LNCAP (cell line): ENCODE results near the gene PFKFB3.

Experiments
- TF ChIP-seq, protein P1 (sequence below): fragments of 450-650 bp; IDR thresholded peaks from 2 replicates; pipeline ENCODE4 v1.5.1; 2017; ENCODE audit warnings: mild to moderate bottlenecking

The PFKFB3 gene

DNA sequence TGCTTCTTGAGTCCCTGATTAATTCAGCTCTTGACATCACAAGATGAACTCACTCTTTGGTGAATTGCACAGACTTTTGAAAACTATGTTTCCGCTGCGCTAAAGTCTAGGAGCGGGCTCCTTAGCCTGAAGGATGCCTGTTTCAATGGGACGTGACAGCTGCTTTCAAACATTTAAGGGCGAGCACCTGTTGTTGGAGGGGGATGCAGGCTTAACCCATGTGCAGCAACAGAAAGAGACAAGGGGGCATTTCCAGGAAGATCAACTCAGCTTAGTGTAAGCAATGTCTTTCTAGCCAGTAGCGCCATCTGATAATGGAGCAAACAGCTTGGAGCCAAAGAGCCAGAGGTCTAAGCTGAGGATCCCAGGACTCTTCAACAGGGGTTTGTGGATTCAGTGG lies 8.4 kb upstream of the PFKFB3 start:
- TF ChIP-seq, protein P1, sequence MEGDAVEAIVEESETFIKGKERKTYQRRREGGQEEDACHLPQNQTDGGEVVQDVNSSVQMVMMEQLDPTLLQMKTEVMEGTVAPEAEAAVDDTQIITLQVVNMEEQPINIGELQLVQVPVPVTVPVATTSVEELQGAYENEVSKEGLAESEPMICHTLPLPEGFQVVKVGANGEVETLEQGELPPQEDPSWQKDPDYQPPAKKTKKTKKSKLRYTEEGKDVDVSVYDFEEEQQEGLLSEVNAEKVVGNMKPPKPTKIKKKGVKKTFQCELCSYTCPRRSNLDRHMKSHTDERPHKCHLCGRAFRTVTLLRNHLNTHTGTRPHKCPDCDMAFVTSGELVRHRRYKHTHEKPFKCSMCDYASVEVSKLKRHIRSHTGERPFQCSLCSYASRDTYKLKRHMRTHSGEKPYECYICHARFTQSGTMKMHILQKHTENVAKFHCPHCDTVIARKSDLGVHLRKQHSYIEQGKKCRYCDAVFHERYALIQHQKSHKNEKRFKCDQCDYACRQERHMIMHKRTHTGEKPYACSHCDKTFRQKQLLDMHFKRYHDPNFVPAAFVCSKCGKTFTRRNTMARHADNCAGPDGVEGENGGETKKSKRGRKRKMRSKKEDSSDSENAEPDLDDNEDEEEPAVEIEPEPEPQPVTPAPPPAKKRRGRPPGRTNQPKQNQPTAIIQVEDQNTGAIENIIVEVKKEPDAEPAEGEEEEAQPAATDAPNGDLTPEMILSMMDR, result no peak

DNA sequence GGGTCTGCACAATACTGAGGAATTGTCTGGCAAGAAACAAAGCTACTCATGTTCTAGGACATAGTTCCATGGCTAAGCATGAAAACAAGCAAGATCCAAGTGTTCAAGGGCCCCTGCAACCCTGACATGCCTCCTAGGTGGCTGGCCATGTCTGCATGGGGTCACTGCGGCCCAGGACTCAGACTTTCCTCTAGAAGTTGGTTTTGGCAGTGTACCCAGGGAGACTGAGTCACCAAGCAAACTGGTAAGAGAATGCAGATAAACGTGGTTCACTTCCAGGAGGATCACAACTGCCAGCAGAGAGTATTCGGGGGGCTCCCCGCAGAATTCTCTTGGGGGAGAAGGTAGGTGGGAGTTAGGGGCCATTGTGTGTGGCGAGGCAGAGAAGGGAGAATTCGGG lies 7.4 kb upstream of the PFKFB3 start:
- TF ChIP-seq, protein P1, result no peak

DNA sequence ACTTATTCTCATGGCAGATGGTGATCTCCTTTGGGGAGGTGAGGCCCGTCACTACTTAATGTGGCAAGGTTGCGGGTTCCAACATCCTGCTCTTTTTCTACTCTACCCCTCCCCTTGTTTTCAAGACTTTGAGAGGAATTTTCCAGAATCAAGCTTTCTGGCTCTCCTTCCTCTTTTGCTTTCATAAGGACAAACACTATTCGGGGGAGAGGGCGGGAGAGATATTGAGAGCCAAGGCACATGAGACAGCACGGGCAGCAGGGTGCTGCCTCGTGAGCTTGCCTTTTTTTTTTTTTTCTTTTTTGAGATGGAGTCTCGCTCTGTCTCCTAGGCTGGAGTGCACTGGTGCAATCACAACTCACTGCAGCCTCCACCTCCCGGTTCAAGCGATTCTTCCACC lies 6.9 kb upstream of the PFKFB3 start:
- TF ChIP-seq, protein P1, result no peak

DNA sequence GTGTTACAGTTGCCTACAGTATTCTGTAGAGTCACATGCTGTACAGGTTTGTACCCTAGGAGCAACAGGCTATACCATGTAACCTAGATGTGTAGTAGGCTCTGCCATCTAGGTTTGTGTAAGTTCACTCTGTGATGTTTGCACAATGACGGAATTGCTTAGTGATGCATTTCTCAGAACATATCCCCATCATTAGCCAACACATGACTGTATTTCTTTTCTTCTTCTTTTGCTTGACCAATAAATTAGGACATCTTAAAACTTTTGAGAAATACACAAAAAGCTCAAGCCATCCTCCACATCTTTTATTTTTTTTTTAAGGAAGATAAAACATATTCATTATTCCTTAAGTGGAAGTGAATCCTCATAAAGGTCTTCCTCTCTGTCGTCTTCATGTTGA lies 5.4 kb upstream of the PFKFB3 start:
- TF ChIP-seq, protein P1, result no peak

DNA sequence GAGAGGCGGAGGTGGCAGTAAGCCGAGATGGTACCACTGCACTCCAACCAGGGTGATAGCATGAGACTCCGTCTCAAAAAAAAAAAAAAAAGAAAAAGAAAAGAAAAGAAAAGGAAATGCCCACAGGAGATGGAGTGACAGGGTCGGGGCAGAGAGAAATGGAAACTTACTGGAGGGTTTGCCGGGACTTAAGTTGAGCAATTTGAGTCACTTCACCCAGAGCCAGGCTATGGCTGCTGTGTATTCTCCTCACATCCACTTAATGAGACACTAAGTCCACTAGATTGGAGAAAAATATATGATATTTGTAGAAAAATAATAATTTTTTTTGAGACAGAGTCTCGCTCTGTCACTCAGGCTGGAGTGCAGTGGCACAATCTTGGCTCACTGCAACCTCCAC lies 4.6 kb upstream of the PFKFB3 start:
- TF ChIP-seq, protein P1, result no peak

DNA sequence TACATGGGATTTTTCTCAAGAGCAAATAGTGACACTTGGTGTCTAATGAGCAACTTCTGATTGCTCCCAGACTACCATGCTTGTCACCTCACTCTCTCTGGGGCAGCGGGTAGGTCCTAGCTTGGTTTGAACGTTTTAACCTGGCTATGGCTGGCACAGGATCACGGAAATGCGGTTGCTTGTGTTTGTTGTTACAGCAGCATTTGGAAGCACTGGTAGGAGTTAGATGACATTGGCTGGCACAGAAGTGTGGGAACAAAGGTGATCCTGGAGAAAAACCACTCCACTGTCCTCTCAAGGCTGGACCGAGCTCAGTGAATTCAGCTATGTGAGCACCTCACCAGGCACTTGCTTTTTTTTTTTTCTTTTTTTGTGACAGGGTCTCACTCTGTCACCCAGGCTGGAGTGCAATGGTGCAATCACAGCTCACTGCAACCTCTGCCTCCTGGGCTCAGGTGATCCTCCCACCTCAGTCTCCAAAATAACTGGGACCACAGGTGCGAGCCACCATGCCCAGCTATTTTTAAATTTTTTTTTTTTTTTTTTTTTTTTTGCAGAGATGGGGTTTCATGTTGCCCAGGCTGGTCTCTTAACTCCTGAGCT lies 3.5 kb upstream of the PFKFB3 start:
- TF ChIP-seq, protein P1, result no peak

DNA sequence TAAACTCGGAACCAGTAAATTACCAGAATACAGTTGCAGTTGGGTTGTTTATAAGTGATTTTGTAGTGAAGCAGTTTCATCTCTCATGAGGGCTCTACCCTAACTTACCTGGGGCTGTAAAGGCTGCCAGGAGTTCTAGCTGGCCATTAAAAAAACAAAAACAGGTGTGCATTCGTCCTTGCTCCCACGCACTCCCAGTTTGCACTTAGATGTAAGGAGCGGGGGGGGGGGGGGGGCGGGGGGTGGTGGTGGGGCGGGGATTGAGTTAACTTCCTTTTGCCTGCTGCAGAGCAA lies 2.3 kb upstream of the PFKFB3 start:
- TF ChIP-seq, protein P1, result no peak
